NCI-H345 treated with DMSO at 0.1 percent for 48 hours (cell line): ENCODE results near the gene EXOSC9.

Experiments
- DNase-seq: peaks from one replicate; lab custom pipeline; 2025; ENCODE audit not compliant: unreplicated experiment; lab: John Stamatoyannopoulos, UW

EXOSC9 gene

DNA sequence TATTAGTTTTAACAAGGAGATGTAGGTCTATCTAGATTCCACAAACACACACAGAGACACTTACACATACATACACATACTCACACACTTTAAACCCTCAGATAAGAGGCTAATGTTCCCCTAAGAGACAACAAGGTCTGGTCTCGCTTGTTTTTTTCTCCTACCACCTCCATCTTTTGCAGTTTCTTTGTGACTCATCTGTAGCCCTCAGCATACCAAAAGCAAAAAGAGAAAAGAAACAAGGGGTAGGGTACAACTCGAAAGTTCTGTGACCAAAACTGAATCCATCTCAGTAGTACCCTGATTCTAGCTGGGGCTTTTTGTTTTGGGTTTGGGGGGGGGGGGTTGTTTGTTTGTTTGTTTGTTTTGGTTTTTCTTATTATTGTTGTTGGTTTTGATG is 12.2 kb upstream of the EXOSC9 start:
- no peak for DNase-seq

DNA sequence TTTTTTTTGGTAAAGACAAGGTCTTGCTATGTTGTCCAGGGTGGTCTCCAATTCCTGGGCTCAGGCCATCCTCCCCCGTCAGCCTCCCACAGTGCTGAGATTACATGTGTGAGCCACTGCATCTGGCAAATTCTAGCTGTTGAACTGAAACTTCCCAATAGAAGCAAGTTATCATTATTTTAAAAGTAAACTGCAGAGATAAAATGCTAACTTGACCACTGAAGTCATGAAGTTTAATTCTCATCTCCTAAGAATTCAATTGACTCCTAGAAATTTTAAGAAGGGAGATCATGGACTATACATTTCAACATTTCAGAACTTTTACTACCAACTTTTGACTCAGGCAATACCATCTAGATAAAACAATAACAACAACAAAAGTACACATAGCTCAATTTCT is 11.7 kb upstream of the EXOSC9 start:
- no peak for DNase-seq

DNA sequence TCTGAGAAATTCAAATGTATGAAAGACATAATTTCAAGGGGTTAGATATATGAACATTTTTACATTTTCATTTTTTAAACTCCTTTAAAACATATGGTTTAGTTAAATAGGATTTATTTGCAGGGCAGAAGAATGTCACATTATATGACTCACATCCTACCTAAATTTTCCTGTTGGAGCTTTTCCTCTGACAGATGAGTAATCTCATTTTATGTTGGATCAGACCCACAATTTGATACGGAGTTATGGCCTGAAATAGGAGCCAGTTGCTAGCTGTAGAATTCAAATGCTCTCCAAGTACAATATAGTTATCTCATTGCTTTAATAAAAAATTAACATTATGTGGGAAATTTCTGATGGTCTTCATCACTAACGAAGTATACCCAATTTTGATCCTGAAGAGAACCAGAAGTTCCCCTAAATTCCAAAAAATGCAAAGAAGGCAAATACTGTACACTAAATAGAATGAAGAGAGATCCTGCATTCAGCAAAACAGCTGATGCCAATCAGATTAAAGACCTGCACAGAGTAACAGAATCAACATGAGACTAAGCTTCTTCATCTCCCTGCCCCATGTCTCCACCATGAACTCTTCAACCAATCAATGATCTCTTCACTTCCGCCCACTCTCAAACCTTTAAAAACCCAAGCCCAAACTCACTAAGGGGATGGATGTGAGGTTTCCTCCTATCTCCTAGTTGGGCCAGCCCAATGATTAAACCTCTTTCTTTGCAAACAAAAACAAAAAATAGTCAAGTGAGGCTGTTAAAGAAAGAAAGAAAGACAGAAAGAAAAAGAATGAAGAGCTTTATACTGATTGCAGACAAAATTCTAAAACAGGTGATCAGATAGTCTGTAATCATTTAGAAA is 10.9 kb upstream of the EXOSC9 start:
- DNase-seq: no peak

DNA sequence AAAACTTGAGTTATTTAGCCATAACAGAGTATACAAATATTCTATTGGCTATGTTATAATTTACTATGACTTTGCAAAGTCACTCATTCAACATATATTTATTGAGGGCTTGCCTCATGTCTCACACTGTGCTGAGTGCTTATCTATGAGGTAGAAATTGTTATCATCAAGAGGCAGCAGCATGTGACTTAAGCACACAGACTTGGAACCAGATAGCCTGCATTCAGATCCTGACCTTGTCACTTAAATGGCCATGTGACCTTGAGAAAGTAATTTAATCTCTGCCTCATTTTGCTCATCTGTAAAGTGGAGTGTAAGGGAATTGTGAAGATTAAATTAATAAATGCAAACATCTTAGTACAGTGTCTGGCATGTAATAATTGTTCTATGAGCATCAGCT is 10.1 kb upstream of the EXOSC9 start:
- DNase-seq: no peak

DNA sequence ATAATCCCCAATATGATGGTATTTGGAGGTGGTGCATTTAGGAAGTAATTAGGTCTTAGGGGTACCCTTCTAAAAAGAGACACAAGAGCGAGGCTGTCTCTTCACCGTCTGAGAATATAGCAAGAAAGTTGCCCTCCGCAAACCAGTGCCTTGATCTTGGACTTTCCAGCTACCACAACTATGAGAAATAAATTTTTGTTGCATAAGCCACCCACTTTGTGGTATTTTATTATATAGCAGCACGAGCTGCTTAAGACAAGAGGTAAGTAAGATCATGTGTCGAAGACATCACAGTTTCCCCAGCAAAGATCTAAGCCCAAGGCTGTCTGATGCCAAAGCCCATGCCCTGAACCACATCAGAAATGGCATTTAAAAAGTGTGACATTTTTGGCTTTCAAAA is 9.6 kb upstream of the EXOSC9 start:
- no peak for DNase-seq

DNA sequence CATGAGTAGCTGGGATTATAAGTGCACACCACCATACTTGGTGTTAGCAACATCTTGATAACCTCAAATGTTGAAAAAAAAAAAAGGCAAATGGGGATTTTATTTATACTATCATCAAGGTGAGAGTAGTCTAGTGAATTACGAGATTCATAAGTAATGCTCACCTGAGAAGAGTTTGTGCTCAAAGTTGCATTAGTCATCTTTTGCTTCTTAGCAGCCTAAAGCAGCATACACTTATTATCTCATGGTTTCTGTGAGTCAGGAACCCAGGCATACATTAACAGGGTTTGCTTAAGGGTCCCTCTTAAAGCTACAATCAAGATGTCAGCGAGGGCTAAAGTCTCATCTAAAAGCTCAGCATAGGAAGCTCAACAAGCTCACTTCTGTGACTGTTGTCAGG is 8.2 kb upstream of the EXOSC9 start:
- no peak for DNase-seq

DNA sequence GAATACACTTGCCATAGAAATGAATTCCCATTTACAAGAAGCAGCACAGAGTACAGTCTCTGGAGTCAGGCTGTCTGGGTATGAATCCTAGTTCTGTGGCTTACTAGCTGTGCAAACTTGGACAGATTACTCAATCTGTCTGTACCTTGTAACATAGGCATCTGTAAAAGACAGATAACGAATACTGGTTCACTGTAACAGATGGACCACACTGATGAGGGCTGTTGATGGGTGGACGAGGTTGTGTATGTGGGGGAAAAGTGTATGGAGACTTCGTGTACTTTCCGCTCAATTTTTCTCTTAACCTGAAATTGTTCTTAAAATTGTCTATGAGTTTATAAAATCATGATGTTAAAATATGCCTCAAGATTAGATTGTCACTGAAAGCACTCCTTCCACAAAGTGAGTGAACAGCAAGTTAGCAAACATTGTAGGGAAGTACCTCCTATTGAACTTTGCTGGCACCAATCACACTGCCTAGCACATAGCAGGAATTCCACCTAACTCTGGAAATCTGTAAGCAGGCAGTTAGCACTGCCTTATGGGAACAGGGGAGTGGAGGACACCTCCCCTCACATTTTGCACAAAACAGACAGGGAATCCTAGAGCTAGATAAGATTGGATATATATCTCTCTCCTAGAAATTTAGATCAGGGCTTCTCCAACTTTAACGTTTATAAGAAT is 6.5 kb upstream of the EXOSC9 start:
- no peak for DNase-seq

DNA sequence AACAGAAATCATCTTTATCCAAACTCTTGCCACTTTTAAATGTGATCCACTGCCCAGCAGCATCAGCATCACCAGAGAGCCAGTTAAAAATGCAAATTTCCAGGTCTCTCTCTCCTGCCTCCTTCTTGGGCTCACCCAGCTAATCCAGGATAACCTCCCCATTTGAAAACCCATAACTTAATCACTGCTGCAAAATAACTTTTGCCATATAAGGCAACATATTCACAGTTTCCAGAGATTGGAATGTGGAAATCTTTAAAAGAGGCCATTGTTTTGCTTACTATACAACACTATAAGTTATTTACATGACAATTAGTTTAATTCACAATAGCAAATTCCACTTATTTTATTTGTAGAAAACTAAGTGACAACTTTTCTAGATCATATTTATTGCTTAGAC is 4.8 kb upstream of the EXOSC9 start:
- no peak for DNase-seq

DNA sequence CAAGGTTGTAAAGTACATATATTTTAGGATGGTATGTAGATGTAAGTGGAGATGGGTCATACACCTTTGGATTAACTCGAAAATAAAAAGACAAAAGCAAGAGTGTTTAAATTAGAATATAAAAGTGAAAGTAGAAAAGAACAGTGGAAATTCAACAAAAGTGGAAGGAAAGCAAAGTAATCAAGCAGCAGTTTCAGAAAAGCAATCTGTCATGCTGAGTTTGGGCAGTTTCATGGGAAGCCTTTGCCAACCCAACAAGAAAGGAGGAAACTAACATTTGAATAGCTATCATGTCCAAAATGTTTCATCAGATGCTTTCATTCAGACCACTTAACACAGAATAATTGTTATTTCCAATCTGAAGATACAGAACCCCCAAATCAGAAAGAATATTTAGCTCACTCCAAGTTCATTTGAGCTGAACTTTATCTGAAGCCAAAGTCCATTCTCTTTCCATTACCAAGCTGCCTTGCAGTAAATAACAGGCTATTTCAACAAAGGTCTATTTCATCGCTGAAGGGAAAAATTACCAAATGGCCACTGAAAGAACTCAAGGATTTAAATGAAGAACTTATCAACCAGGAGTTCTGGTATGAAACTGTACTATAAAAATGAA is 1.8 kb upstream of the EXOSC9 start:
- DNase-seq: no peak

DNA sequence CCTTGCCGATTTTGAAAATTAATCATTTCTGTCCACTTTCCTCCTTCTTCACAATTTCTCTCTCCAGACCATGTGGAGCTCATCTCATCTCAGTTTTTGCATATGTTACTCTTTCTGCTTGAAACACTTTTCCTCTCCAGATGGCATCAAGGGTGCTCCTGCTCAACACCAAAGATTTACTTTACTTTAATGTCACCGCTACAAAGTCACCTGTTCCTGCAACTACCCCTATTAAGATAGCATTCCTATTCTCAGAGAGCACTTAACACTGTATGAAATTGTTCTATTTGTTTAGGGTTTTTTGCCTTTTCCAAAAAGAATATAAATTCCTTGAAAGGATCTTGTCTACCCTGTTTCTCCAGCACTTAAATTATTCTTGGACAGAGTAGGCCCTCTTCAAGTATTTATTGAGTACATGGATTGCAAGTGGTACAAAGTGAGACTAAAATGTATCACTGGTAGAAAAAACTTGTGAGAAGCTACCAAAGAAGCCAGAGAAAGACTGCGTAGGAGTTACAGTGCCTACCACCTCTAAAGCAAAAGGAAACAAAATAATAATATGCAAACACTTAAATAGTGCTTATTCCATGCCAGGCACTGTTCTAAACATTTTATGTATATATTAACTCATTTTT is 1.1 kb upstream of the EXOSC9 start:
- no peak for DNase-seq

DNA sequence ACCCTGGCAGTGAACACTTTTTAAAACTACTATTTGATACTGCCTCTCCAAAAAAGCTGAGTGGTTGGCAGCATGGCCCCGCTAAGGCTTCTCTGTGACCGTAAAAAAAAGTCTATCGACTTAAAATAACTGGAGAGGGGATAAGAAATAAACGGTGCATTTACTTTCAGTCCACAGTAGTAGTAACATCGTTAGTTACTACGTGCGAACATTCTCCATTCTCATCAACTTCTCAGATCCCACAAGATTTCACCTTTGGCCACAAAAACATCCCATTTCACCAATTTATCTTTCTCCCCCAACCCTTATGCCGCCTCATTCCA is 524 bp upstream of the EXOSC9 start:
- DNase-seq: no peak

DNA sequence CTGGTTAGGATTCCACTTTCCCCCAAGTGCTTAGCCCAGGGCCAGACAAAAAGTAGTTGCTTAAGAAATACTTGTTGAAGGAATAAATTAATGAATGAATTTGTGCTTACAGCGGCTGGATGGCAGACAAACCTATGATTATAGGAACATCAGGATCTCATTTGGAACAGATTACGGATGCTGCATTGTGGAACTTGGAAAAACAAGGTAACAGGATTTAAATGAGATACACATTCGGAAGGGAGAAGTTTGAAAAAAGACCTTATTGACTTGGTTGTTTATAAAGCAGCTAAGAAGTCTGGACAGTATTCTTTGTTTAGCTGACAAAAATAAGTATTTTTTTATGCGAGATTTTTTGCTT is 572 bp downstream of the EXOSC9 start:
- no peak for DNase-seq

DNA sequence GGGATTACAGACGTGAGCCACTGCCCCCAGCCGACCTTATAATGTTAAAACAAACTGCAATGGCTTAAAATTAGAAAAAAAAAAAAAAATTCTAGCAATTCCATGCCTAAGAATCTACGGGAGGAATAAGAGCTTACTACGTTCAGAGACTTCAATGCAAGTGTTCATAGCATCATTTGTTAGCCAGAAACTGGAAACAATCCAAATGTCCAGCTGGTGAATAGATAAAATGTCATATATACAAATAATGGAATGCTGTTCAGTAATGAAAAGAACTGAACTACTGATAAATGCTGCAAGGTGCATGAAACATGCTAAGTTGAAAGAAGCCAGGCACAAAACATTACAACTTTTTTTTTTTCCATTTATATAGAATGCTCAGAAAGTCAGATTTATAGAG is 5.3 kb downstream of the EXOSC9 start:
- DNase-seq: no peak

DNA sequence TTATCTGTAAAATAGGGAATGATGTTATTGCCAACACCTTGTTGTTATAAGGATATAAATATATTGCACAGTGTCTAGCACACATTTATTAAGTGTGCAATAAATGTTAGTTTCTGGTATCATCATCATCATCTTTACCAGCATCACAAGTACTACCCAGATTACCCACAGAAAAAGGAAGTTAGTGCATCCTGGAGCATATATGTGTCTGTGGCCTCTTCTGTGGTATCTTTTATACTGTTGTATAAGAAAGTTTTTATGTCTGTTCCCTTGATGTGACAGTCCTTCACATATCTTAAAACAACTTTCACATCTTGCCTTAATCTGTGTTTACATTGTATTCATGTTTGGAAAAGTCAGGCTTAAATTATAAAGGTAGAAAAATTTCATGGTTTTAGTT is 10.0 kb downstream of the EXOSC9 start:
- no peak for DNase-seq

DNA sequence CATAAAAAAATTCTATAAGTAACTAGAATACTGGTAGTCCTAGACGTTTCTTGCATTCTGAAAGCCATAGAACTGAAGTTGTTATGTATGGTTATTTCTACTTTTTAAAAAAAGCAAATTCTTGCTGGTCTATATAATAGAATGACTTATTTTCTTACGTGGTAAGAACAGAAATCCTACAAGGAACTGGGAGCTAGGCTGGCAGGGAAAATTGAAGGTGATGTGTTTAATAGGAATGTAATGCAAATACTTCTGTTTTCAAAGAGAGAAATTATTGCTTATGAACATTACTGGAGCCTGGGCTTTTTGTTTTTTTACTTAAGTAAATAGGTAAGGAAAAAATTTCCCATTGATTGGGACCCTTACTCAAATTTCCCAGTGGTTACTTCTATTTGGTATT is 13.6 kb downstream of the EXOSC9 start:
- DNase-seq: no peak

DNA sequence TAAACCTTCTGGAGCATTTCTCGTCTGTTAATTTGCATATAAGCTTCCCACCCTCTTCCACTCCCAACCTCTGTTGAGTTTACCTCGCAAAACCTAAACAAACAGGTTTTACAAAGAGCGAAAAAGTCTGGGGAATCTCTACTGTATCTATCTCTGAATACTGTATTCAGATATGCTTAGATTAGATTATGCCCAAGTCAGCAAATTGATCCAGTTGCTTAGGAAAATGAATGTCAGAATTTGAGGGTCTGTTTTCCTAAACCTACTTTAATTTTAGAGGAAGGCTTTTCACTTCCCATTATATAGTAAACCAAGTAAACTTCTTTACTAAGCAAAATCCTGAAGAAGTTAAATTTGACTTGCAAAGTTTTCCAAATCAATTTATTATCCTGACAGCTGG is 15.9 kb downstream of the EXOSC9 start:
- DNase-seq: no peak

DNA sequence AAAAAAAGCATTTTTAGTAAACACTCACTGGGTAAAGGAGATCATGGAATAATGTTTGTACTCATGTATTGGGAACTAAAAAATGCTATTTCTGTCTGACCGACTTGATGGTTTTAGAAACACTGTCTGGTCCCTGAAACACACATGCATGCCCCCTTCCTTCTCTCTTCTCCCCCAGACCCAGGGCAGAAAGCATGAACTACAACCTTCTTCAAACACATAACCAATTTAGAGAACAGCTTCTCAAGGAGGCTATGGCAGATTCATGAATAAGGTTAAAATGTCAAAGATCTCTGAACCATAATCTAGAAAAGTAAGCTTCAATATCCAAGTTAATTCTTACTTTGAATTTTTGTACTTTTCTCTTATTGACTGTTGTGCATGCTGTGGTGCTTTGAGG is 16.6 kb downstream of the EXOSC9 start:
- DNase-seq: no peak

DNA sequence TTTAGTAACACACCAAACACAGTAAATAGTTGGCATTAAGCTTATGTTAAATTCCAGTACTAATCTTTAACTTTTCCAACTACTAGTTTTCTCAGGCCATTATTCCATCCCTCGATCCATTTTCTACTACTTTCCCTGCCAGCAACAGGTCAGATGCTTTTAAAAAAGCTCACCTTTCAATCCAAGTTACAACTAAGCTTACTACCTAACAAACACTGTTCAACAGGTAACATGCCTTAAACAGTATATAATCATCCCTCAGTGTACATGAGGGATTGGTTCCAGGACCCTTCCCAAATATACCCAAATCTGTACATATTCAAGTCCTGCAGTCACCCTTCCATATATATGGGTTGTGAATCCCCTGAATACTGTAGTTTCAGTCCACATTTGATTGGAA is 17.1 kb downstream of the EXOSC9 start:
- DNase-seq: no peak

DNA sequence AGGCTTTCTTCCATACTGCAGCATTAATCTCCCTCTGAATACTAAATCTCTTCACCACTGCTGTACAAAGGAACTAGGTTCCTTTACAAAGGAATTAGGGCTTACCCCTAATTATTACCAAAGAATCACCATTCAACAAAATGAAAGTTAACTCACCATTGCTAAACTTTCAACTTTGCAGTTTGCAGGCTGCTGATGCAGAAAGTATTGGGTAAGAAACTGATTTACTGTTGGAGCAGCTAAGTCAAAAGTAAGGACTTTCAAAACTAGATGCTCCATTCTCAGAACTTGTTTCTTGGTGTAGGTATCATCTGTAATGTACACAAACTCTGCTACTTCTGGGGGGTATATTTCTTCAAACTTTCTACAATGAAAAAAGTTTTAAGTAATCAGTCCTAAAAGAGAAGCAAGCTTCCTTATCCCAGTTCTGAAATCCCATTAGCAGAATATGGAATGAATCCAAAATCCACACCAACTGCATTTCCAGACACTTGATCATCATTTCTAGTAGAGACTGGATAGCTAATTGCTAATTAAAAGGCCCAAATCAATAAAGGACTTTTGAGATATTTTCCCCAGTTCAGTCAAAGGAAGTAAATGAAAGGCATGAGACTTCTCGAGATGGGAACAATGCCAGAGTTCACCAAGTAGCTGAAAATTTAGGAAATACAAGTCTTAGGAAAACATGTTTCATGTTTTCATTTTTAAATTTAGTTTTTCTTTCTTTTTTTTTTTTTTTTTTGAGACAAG is 18.3 kb downstream of the EXOSC9 start:
- DNase-seq: no peak

DNA sequence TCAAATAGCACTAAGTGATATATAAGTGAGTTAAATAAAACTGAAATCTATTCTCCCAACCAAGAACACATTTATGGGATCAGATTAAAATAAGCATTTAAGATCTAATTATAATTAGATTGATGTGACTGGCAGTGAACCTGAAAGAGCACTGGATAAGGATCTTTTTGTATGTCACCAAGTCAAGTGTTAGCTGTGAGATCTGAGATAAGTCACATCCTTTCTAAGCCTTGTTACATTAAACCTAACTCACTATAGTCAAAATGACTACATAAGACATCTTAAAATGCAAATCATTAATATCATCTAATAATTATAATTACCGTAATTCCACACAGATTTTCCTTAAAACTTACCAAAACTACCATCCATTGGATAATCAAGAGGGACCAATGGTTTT is 20.9 kb downstream of the EXOSC9 start:
- DNase-seq: no peak

DNA sequence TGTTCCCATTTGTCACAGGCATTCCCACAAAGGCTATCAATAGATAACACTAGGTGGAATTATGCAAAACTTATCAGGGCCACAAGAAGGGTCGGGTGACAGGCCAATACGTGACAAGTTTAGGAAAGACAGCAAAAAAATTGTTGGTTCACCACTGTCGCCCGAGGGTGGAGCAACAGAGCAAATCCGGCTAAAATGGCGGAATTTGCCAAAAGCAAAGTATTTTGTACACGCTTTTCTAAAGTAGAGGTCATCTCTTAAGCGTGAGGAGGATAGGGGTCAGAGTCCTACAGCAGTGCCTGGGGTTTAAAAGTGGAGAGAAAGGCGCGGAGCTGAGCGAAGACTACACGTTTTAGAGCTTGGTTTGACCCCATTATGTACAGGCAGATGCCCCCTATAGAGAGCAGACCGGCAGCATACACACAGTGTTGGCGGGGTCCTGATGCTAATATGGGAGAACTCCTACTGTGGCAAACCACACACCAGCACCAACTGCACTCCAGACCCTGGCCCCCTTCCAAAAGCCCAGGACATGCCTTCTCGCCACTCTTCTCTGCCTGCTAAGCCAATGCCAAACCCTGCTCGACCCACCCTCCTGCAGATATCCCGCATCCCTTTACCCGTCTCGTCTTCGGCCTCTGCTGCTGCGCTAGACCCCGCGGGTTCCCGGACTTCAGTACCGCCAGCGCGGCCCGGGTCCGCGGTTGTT is 21.8 kb downstream of the EXOSC9 start:
- no peak for DNase-seq
